Ascending aorta (tissue), 2 donors: Measurements from ENCODE around the gene RPTOR. TPM values are rescaled to one million over a fixed set of nuclear protein-coding genes. Genes with fewer than 3 reads are reported as not detected.

Source experiments
- DNase-seq, 2 donors: peaks; one replicate each; pipeline ENCODE4 v3.0.0-alpha.2; 2019; ENCODE audit warnings: low spot score in 2 of 2
- H3K27ac ChIP-seq, 2 donors: fragments of 200-600 bp; sonication (generic); one replicate each; pipeline ENCODE4 v1.5.1; 2016 to 2017; ENCODE audit warnings: mild to moderate bottlenecking in 1 of 2
- H3K27me3 ChIP-seq: fragments of 200-600 bp; sonication (generic); one replicate; pipeline ENCODE4 v1.5.1; 2017
- H3K36me3 ChIP-seq, 2 donors: fragments of 200-600 bp; sonication (generic); one replicate each; pipeline ENCODE4 v1.5.1; 2016
- H3K4me1 ChIP-seq, 2 donors: fragments of 200-600 bp; sonication (generic); one replicate each; pipeline ENCODE4 v1.5.1; 2016 to 2017; ENCODE audit warnings: mild to moderate bottlenecking in 1 of 2
- H3K4me3 ChIP-seq, 2 donors: fragments of 200-600 bp; sonication (generic); one replicate each; pipeline ENCODE4 v1.5.1; 2016 to 2017; ENCODE audit warnings: mild to moderate bottlenecking in 1 of 2
- H3K9me3 ChIP-seq, 2 donors: fragments of 200-600 bp; sonication (generic); one replicate each; pipeline ENCODE4 v1.5.1; 2016
- CTCF ChIP-seq, 3 experiments: fragments of 200-600 bp in 2 of 3; fragments of 450-650 bp in 1 of 3; sonication (generic) in 2 of 3; IDR thresholded peaks; one replicate each; pipeline ENCODE4 v1.5.1; 2016 to 2019; ENCODE audit warnings: antibody characterized with exemption in 3 of 3, mild to moderate bottlenecking in 1 of 3, moderate library complexity in 1 of 3
- intact Hi-C: fragments of 100-400 bp; cut with DNase I; formaldehyde crosslinking; loops from one replicate; pipeline ENCODE4 v1.15.1; 2023
- total RNA-seq: library from RNA; depleted of rRNA; stranded (reverse); fragments of >200 nt; gene quantifications from one replicate; pipeline ENCODE4 v1.1.0, GENCODE V29; 2016

Gene RPTOR
- total RNA-seq, 1 donor from 2014 or later: 36.1 TPM

- TF ChIP-seq CTCF (IDR thresholded peaks at IDR 0.05): no peak
- Histone ChIP-seq H3K36me3 (peaks cover 52 to 53% of the 10 kb centered on the region in 2 donors), H3K4me3 (no peak overlapping the region), H3K27ac (no peak overlapping the region), H3K9me3 (no peaks in the 10 kb centered on the region), H3K4me1 (peaks cover under 1 to 4% of the 10 kb centered on the region in 2 donors), H3K27me3 (no peaks in the 10 kb centered on the region)
- intact Hi-C loops: no loop called here
- no peak for DNase-seq
Measured at GRCh38 chr17:80998118-80998747, 453.6 kb downstream of the RPTOR start.

GRCh38 chr17:80998748-80999535 is 454.3 kb downstream of the RPTOR start:
- DNase-seq: no peak
- no peak for TF ChIP-seq CTCF (IDR thresholded peaks at IDR 0.05)
- H3K9me3 ChIP-seq: no peaks in the 10 kb centered on the region
- H3K4me3 ChIP-seq: no peak overlapping the region
- H3K27me3 ChIP-seq: peaks cover 3% of the 10 kb centered on the region
- peaks cover 3 to 5% of the 10 kb centered on the region in 2 donors for H3K4me1 ChIP-seq
- H3K27ac ChIP-seq: no peak overlapping the region
- intact Hi-C loops: no loop called here
- H3K36me3 ChIP-seq: peaks cover 52 to 53% of the 10 kb centered on the region in 2 donors

- TF ChIP-seq CTCF (IDR thresholded peaks at IDR 0.05): no peak
- H3K9me3 ChIP-seq: no peaks in the 10 kb centered on the region
- H3K4me3 ChIP-seq: no peak overlapping the region
- peaks cover 10% of the 10 kb centered on the region for H3K27me3 ChIP-seq
- H3K27ac ChIP-seq: no peak overlapping the region
- intact Hi-C loops: no loop called here
- peaks cover 52 to 53% of the 10 kb centered on the region in 2 donors for H3K36me3 ChIP-seq
- H3K4me1 ChIP-seq: peaks cover 7 to 10% of the 10 kb centered on the region in 2 donors
- DNase-seq: no peak
Measured at GRCh38 chr17:80999536-81000333, 455.1 kb downstream of the RPTOR start.

GRCh38 chr17:81000334-81000630 is 455.6 kb downstream of the RPTOR start:
- peaks cover 7 to 10% of the 10 kb centered on the region in 2 donors for H3K4me1 ChIP-seq
- H3K27ac ChIP-seq: no peak overlapping the region
- H3K36me3 ChIP-seq: peaks cover 48 to 50% of the 10 kb centered on the region in 2 donors
- no peaks in the 10 kb centered on the region for H3K9me3 ChIP-seq
- intact Hi-C loops: no loop called here
- no peak for DNase-seq
- H3K4me3 ChIP-seq: no peak overlapping the region
- TF ChIP-seq CTCF (IDR thresholded peaks at IDR 0.05): no peak
- peaks cover 10% of the 10 kb centered on the region for H3K27me3 ChIP-seq

GRCh38 chr17:81000631-81001357 is 456.2 kb downstream of the RPTOR start:
- Histone ChIP-seq H3K27ac (no peak overlapping the region), H3K4me1 (peaks cover 7 to 10% of the 10 kb centered on the region in 2 donors), H3K4me3 (no peak overlapping the region), H3K9me3 (no peaks in the 10 kb centered on the region), H3K36me3 (peaks cover 43 to 45% of the 10 kb centered on the region in 2 donors), H3K27me3 (peaks cover 10% of the 10 kb centered on the region)
- intact Hi-C loops: no loop called here
- DNase-seq: no peak
- no peak for TF ChIP-seq CTCF (IDR thresholded peaks at IDR 0.05)
